Aorta (tissue), 5 donors: ENCODE measurements around the gene GRM5. TPM values are rescaled to one million over a fixed set of nuclear protein-coding genes. Genes with fewer than 3 reads are reported as not detected.
A peak's percentile ranks its signal among the peaks of the same experiment; 100 is the strongest.

Source experiments
- ATAC-seq: fragments of 200-7000 bp; cut with Tn5 transposase; one replicate; pipeline ENCODE4 v1.9.1; 2022; ENCODE audit warnings: moderate library complexity; ENCODE audit not compliant: low FRiP score
- DNase-seq, 2 donors: peaks; one replicate each; pipeline ENCODE4 v3.0.0-alpha.2; 2020
- H3K27ac ChIP-seq, 2 donors: one replicate each; pipeline ENCODE4 v1.5.1; 2013; ENCODE audit warnings: low read length in 2 of 2, mild to moderate bottlenecking in 2 of 2, moderate library complexity in 2 of 2, control low read depth in 1 of 2, inconsistent platforms in 1 of 2, low read depth in 1 of 2
- H3K27me3 ChIP-seq, 2 donors: one replicate each; pipeline ENCODE4 v1.6.1; 2013; ENCODE audit warnings: control low read depth in 1 of 2, low read length in 1 of 2, mild to moderate bottlenecking in 1 of 2, moderate library complexity in 1 of 2; ENCODE audit not compliant: insufficient read depth in 2 of 2, control insufficient read depth in 1 of 2
- H3K36me3 ChIP-seq, 2 donors: one replicate each; pipeline ENCODE4 v1.6.1; 2013; ENCODE audit warnings: control low read depth in 1 of 2, low read length in 1 of 2, mild to moderate bottlenecking in 1 of 2; ENCODE audit not compliant: insufficient read depth in 2 of 2, control insufficient read depth in 1 of 2
- H3K4me1 ChIP-seq, 2 donors: one replicate each; pipeline ENCODE4 v1.6.1; 2013; ENCODE audit warnings: low read length in 2 of 2, control low read depth in 1 of 2, mild to moderate bottlenecking in 1 of 2, moderate library complexity in 1 of 2; ENCODE audit not compliant: insufficient read depth in 2 of 2, control insufficient read depth in 1 of 2
- H3K4me3 ChIP-seq, 2 donors: one replicate each; pipeline ENCODE4 v1.5.1; 2013; ENCODE audit warnings: low read length in 2 of 2, control low read depth in 1 of 2, mild to moderate bottlenecking in 1 of 2
- H3K9me3 ChIP-seq: one replicate; pipeline ENCODE4 v1.6.1; 2013; ENCODE audit warnings: mild to moderate bottlenecking, low read length; ENCODE audit not compliant: control insufficient read depth
- WGBS, 2 donors: extraction: QIAGEN DNeasy Blood & Tissue Kit; methylation state at CpG; one replicate each; pipeline ENCODE4 v1.1.7; 2013; 5-methylcytosine and 5-hydroxymethylcytosine counted together
- intact Hi-C, 2 donors: fragments of 100-400 bp; cut with DNase I; formaldehyde crosslinking; loops; one replicate each; pipeline versions ENCODE4 v1.14.2 to v1.15.0; 2022
- polyA plus RNA-seq, 2 donors: library from polyadenylated mRNA; stranded (reverse); fragments of 200-250 nt; gene quantifications; one replicate each; pipeline ENCODE4 v1.2.3, GENCODE V29; 2013
- total RNA-seq, 2 donors: library from RNA; stranded (reverse); fragmentation: NEBNext Ultra II Directional; extraction: Animal tissue kit (Norgen Biotek cat#: 25700); gene quantifications; one replicate each; pipeline ENCODE4 v1.2.1, GENCODE V29; 2021
- donor health status: healthy with polysubstance abuse.
- donor health status: Bipolar disorder and iron deficiency.
- donor health status: DM: no; HTN: no; CAD: no.
- donor health status: DM: no; HTN: no; CAD: no.
- donor health status: DM: yes; HTN: yes; CAD: no.

The GRM5 gene
- total and polyA plus RNA-seq, 4 donors = 0.31 to 4.3 (median 3.4) TPM; not detected in 1

DNA sequence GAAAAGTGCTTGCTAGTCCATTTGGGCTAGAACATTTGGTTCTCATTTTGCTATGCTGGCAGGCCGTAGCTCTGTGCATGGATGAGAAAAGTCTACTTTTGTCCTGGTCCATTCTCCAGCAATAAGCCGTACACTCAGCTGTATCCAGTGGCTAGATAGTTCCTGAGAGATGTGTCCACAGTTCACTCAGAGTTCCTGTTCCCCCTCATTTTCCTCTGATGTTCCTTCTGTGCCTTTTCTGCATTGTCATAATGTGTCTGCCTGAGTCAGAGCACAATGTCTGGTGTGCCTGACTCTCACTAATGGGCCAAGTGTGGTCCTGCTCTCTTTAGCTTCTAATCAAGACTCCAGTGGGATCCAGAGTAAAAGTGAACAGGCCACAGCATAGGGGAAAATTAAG lies 512.6 kb downstream of the GRM5 start:
- DNase-seq = no peak
- ATAC-seq = no peak
- Histone ChIP-seq H3K4me1 (no peaks in the 10 kb centered on the region), H3K9me3 (no peaks in the 10 kb centered on the region), H3K36me3 (no peaks in the 10 kb centered on the region), H3K4me3 (no peak overlapping the region), H3K27ac (no peak overlapping the region), H3K27me3 (no peaks in the 10 kb centered on the region)
- WGBS, 2 donors = 79 to 86% methylated on average over 2 of the region's 2 CpGs
- intact Hi-C loops = no loop called here

- H3K9me3 ChIP-seq = no peaks in the 10 kb centered on the region
- H3K4me3 ChIP-seq = no peak overlapping the region
- no peaks in the 10 kb centered on the region for H3K36me3 ChIP-seq
- DNase-seq (peak; percentile 52 to 65), ATAC-seq (no peak)
- H3K27me3 ChIP-seq = no peaks in the 10 kb centered on the region
- whole genome bisulfite sequencing, 2 donors = 32 to 56% methylated on average over 3 of the region's 3 CpGs
- intact Hi-C loops = no loop called here
- no peaks in the 10 kb centered on the region for H3K4me1 ChIP-seq
- H3K27ac ChIP-seq = no peak overlapping the region
Measured at GRCh38 chr11:88552379-88553062, 513.3 kb downstream of the GRM5 start.

DNA sequence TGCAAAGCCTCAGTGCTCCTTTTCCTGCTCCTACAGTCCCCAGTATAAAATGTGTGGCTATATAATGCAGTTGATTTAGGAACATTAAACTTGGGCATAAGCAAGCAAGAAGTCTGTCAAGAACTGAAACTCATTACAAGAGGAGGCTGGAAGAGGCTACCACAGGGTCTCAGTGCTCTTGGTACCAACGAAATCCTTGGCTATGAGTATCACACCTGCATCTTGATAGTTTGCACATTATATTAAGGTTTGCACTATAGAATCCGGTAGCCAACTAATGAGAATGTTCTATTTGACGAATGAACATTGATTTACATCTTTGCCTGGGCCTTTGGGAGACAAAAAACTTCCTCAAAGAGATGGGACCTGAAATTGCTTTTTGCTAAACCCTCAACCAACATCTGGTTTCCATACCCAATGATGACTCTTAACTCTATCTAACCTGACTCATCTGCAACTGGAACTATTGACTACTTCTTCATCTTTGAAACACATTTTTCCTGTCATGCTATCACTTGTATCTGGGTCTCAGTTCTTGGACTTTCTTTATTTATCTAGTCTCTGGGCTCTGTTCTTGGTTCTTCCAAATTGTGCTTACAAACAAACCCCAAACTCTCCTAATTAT lies 521.0 kb downstream of the GRM5 start:
- intact Hi-C loops = loop anchor here (1.0 to 10.0 kb wide), 5 partner anchors 312 to 1190 kb away; no protein-coding TSS in a partner anchor
- H3K4me1 ChIP-seq = no peaks in the 10 kb centered on the region
- H3K27me3 ChIP-seq = no peaks in the 10 kb centered on the region
- no peak overlapping the region for H3K4me3 ChIP-seq
- no peaks in the 10 kb centered on the region for H3K36me3 ChIP-seq
- no peaks in the 10 kb centered on the region for H3K9me3 ChIP-seq
- H3K27ac ChIP-seq = no peak overlapping the region
- DNase-seq (no peak), ATAC-seq (no peak)
- 64 to 71% methylated on average over 3 of the region's 3 CpGs for WGBS, 2 donors

GRCh38 chr11:88543902-88544655 lies 521.7 kb downstream of the GRM5 start:
- Histone ChIP-seq H3K4me3 (no peak overlapping the region), H3K27me3 (no peaks in the 10 kb centered on the region), H3K4me1 (no peaks in the 10 kb centered on the region), H3K27ac (no peak overlapping the region), H3K9me3 (no peaks in the 10 kb centered on the region), H3K36me3 (no peaks in the 10 kb centered on the region)
- intact Hi-C loops = loop anchor here (1.0 to 10.0 kb wide), 5 partner anchors 312 to 1189 kb away; no protein-coding TSS in a partner anchor
- 48 to 50% methylated on average over 5 of the region's 5 CpGs for WGBS, 2 donors
- ATAC-seq (peak; percentile 93), DNase-seq (peak; percentile 86 to 90)

DNA sequence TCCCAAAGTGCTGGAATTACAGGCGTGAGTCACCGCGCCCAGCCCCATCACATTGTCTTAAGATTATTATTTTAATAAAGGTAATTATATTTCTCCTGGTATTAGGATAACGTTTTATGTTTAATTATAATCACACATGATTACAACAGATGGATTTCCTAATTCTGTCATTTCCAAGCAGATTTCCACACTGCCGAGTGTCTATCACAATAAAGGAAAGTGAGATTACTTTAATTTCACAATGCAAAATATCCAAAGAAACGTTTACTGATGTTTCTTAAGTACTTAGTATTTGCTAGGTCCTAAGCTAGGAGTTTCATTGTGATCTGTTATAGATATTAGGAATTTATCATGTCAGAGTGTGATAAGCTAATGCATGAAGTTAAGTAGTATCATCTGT lies 524.8 kb downstream of the GRM5 start:
- DNase-seq = no peak
- intact Hi-C loops = loop anchor here (5.0 to 10.0 kb wide), 3 partner anchors 309 to 1186 kb away; no protein-coding TSS in a partner anchor
- whole genome bisulfite sequencing, 2 donors = 92% methylated on average over 6 of the region's 6 CpGs

DNA sequence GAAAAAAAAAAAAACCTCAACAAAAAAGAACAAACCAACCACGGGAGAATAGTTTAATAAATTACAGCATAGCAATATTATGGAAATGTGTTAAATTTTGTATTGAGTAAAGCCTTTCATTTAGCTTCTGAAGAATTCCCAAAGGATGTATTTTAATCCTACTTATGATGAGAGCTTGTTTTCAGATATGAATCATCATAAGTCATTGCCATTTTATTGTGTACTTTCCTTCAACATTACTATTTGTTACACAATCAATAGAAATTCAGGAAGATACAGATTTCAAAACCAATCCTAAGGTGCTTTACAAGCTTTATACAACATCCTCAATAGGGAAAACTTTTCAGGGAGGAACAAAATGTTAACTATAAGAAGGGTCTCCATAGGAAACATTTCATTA lies 527.7 kb downstream of the GRM5 start:
- DNase-seq = no peak
- Histone ChIP-seq H3K36me3 (no peaks in the 10 kb centered on the region), H3K27me3 (no peaks in the 10 kb centered on the region), H3K4me1 (no peaks in the 10 kb centered on the region), H3K9me3 (no peaks in the 10 kb centered on the region), H3K4me3 (no peak overlapping the region), H3K27ac (no peak overlapping the region)
- intact Hi-C loops = loop anchor here in 1 of 2 donors (10.0 kb wide), 2 partner anchors 203 to 1183 kb away; partner anchors contain the start of gene CTSC
- ATAC-seq = no peak
- WGBS, 2 donors = 59 to 73% methylated on average over 1 of the region's 1 CpG

More for the DNA sequence above, 524.8 kb downstream of the GRM5 start:
- no peaks in the 10 kb centered on the region for H3K4me1 ChIP-seq
- no peak overlapping the region for H3K27ac ChIP-seq
- H3K36me3 ChIP-seq = no peaks in the 10 kb centered on the region
- H3K27me3 ChIP-seq = no peaks in the 10 kb centered on the region
- no peak overlapping the region for H3K4me3 ChIP-seq
- H3K9me3 ChIP-seq = no peaks in the 10 kb centered on the region
- no peak for ATAC-seq

DNA sequence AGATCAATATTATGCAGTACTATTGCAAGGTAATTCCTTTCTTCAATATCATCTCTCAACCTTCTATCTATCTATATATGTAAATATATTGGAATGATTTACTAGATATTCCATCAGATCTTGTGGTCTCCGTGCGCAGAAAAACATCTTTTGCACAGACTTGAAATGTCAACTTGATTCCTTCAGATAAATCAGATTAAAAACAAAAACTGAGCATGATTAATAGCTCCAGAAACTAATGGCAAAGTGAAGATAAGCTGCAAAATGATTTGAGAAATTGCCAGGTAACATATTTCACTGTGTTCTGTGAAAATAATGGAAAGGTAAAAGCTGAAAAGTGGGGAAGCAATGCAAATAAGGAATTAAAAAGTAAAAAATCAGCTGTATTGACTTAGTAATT lies 528.2 kb downstream of the GRM5 start:
- no peak for DNase-seq
- Histone ChIP-seq H3K4me1 (no peaks in the 10 kb centered on the region), H3K27ac (no peak overlapping the region), H3K36me3 (no peaks in the 10 kb centered on the region), H3K4me3 (no peak overlapping the region), H3K27me3 (no peaks in the 10 kb centered on the region), H3K9me3 (no peaks in the 10 kb centered on the region)
- ATAC-seq = no peak
- intact Hi-C loops = loop anchor here in 1 of 2 donors (10.0 kb wide), 2 partner anchors 203 to 1183 kb away; partner anchors contain the start of gene CTSC
- WGBS, 2 donors = 46 to 60% methylated on average over 2 of the region's 2 CpGs

DNA sequence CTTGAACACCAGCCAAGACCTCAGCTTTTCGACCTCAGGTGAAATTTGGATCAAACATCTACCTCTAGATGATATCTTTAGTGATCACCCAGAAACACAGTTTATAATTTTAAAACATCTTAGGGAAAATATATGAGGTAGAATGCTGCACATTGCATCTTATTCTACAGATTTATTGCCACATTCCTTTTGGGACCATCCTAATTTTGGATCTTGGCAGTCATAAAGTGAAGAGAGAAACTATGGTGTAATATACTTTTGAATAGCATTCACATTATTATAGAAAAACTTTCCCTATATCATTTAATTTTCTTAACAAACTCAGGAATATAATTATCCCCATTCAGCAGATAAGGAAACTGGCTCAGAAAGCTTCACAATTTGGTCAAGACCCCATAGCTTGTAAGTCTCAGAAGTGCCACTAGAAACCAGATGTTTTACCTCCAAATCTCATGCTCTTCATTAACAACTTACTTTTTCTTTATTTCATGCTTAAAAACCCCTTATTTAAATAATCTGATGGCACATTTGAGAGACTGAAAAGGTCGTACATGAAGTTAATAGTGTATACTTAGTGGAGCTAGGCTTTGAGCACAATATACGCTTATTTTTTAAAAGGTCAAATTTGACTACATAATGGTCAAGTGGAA lies 529.0 kb downstream of the GRM5 start:
- ATAC-seq (no peak), DNase-seq (no peak)
- 86 to 88% methylated on average over 3 of the region's 3 CpGs for WGBS, 2 donors
- H3K27me3 ChIP-seq = no peaks in the 10 kb centered on the region
- intact Hi-C loops = loop anchor here in 1 of 2 donors (10.0 kb wide), 2 partner anchors 202 to 1182 kb away; partner anchors contain the start of gene CTSC
- no peak overlapping the region for H3K27ac ChIP-seq
- H3K36me3 ChIP-seq = no peaks in the 10 kb centered on the region
- no peaks in the 10 kb centered on the region for H3K4me1 ChIP-seq
- no peak overlapping the region for H3K4me3 ChIP-seq
- no peaks in the 10 kb centered on the region for H3K9me3 ChIP-seq
